Activated CD4-positive, alpha-beta T cell treated with anti-CD3 and anti-CD28 coated beads for 1 hour (primary cell): ENCODE results near the gene ACSS1.

Experiments
- DNase-seq: peaks from one replicate; pipeline ENCODE4 v3.0.0-alpha.2; 2020

ACSS1 gene

DNA sequence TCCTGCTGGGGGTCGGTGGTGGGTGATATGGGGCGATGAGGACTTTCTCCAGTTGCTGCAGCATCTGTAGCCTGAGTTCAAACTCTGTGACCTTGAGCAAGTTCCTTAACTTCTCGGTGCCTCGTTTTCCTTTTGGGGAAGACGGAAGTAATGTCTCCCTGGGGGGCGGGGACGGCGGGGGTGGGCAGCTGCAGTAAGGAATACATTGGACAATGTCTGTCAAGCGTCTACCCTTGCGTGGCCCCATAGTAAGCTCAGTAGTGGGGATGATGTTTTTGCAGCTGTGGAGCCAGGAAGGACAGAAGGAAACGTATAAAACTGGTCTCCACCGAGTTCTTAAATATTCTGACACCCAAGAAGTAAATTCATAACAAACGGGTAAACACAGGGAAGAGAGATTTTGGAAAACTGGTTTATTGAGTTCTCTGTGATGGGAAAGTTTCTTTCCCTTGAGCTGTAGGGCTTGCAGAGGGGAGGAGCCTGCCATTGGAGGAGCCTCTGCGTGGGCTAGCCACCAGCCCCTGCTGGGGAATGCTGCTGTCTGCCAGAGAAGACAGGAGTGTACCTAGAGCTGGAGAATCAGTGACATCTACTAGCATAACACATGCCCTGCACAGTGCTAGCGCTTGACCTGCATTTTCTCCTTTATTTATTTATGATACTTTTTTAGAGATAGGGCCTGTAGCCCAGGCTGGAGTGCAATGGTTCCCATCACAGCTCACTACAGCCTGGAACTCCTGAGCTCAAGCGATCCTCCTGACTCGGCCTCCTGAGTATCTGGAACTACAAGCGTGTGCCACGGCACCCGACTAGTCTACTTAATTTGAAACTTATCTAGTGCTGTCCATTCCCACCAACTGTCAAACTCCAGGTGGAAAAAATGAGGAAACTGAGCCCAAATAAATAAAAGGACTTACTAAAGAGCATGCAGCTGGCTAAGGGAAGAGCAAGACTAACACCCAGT, 1.2 kb upstream of the ACSS1 start:
- DNase-seq = no peak

DNA sequence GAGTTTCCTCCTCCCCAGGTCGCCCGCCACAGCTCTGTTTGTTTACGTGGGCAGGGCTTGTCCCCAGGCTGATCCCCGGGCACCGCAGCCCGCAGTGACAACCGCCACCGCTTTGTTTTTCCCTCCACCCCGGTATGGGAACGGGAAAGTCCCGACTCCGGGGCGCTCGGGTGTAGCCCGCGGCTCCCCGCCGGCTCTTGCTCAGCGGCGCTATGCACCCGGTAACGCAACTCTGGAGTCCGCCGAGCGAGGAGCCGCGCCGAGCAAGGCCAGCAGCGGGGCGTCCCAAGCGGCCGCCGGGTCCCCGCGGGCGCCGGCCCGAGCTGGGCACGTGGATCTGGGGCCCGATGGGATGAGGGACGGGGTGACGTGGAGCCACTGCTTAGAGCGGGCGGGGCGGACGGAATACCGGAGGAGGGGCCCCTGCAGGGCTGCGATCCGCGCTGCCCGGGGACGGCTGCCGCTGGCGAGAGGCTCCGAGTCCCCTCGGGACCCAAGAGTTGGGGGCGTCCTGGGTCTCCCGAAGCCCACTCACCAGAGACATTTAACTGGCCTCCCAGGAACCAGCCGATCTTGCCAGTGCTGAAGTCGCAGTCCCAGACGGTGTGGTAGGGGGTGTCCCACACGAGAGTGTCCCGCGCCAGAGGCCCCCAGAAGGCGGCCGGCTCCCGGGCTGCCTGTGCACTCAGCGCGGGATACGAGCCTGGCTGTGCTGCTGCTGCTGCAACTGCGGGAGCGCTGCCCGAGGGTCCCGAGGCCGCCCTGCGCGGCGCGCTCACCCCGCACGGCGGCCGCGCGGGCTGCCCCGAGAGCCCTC, 497 bp downstream of the ACSS1 start:
- DNase-seq = peak; percentile 64

DNA sequence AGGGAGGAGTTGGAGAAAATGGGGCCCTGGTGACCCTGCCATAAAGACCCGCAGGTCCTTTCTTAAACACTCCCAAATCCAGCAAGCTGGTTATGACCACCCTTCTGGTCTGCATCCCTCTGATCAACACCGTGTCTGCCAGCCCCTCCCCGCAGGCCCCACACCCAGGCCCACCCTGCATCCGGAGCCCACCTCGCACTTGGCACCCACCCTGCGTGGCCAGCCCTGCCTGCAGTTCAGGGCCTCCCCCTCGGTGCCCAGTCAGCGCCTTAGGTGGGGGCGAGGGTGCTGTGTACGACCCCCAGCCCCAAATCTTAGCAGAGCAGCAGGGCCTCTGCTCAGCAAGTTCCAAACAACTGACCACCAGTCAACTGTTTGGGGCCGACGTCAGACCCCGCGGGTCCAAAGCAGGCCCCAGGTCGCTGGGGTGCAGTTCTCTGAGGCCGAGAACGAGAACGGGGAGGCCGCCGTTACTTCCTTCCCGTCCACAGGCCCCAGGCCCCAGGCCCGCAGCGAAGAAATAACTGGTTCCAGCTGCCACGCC, 1.2 kb downstream of the ACSS1 start:
- no peak for DNase-seq

DNA sequence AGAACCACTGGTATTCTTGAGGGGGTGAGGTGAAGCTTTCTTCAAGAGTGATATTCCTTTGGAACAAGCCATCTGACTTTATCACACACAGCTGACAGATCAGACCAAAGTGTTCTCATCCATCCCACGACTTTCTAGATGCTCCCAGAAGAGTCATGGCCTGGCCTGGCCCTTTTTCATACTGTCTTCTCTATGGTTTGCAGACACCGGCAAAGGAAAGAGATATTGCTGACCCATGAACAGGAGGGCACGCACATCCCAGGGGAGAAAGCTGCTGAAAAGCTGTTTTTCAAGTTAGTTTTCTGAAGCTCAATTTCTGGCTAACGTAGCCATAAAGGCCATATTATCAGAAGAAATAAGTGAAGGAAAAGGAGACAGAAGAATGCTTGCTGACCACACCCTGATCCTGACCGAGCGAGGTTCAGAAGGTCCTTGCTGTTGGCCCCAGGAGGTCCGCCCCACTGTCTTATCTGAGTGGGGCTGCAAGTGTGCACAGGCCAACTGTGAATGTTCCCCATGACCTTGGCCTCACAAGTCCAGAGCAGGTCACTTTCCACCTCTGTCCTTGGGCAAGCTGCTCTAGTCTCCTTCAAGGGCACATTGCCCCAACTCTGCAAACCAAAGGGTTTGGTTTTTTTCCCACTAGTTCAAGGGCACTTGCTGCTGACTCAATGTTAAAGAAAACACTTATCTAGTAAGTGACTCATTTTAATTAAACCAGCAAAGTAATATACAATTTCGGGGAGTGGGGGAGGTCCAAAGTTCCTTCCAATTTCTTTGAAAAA, 2.0 kb downstream of the ACSS1 start:
- DNase-seq = no peak

DNA sequence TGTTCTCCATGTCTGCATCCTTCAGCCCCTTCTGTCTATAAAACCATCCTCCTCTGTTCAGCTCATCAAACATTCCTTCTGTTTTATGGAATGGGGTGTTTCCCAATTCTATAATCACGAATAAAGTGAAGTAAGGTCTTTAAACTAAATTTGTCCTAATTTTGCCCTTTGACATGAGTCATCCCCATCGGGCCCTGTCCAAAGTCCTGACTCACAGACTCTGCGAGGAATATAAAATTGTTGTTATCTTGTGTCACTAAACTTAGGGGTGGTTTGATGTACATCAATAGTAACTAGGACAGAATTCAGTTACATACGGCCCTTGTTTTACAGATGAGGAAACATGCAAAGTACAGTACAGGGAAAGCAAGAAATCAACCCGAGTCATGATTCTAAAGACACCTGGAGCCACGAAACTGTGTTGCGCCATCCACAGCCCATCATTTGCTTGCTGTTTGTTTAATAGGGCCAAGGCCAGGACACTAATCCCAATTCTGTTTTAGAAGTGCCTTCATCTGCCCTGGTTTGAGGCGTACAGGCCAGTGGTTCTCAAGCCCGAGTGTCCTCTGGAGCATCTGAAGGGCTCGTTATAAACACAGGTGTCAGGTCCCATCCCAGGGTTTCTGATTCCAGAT, 2.8 kb downstream of the ACSS1 start:
- no peak for DNase-seq

GRCh38 chr20:25054096-25054820, 3.7 kb downstream of the ACSS1 start:
- DNase-seq = no peak

DNA sequence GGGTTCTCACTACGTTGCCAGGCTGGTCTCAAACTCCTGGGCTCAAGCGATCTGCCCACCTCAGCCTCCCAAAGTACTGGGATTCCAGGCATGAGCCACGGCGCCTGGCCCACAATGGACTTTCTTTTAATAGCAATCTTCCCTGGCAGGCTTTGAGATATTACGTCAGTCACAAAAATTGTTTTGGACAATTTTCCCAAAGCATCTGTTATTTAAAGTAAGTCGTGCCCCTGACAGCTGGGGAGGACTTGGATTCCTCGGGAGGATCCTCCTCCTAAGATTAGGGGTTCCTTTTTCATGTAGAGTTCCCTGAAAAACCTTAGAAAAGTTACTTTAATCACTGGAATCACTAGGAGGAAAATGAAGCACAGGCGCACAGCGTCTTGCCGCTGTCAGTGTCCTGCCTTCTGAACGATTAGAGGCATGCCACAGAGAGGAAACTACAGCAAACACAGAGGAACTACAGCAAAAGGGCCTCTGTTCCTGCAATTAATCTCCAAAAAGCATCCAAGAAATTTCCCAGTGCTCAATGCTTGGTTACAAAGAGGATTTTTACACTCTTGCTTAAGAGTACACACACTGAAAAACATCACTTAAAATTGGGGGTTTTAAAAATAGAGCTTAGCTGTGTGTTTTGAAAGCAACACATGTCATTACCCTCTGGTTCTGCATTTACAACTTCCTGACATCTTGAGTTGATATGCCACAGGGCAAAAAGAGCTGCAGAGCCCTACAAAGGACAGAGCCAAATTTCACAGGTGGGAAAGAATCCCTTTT, 4.5 kb downstream of the ACSS1 start:
- no peak for DNase-seq

GRCh38 chr20:25052255-25053194, 5.4 kb downstream of the ACSS1 start:
- no peak for DNase-seq

GRCh38 chr20:25051386-25052155, 6.4 kb downstream of the ACSS1 start:
- DNase-seq = no peak

GRCh38 chr20:25050501-25051350, 7.2 kb downstream of the ACSS1 start:
- DNase-seq = no peak

GRCh38 chr20:25050082-25050481, 7.9 kb downstream of the ACSS1 start:
- DNase-seq = no peak

- DNase-seq = no peak
Observed at GRCh38 chr20:25049261-25050060, 8.5 kb downstream of the ACSS1 start.

GRCh38 chr20:25048519-25048952, 9.4 kb downstream of the ACSS1 start:
- DNase-seq = no peak

DNA sequence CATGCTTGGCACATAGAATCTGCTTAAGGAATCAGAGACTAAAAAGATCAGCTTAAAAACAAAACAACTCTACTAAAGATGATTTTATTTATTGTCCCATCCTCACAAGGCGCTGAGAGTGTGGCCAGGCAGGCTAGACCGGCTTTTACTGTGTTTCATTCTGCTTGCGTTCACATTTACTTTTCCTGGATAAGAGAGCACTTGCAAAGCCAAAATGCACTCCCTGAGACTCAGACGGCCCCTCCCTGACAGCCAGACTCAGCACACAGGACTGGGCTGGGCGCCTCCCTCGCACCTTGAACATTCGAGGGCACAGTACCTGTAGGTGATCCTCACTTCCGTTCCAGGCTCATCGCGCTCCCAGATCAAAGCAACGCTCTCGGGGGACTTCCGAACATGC, 10.2 kb downstream of the ACSS1 start:
- no peak for DNase-seq

DNA sequence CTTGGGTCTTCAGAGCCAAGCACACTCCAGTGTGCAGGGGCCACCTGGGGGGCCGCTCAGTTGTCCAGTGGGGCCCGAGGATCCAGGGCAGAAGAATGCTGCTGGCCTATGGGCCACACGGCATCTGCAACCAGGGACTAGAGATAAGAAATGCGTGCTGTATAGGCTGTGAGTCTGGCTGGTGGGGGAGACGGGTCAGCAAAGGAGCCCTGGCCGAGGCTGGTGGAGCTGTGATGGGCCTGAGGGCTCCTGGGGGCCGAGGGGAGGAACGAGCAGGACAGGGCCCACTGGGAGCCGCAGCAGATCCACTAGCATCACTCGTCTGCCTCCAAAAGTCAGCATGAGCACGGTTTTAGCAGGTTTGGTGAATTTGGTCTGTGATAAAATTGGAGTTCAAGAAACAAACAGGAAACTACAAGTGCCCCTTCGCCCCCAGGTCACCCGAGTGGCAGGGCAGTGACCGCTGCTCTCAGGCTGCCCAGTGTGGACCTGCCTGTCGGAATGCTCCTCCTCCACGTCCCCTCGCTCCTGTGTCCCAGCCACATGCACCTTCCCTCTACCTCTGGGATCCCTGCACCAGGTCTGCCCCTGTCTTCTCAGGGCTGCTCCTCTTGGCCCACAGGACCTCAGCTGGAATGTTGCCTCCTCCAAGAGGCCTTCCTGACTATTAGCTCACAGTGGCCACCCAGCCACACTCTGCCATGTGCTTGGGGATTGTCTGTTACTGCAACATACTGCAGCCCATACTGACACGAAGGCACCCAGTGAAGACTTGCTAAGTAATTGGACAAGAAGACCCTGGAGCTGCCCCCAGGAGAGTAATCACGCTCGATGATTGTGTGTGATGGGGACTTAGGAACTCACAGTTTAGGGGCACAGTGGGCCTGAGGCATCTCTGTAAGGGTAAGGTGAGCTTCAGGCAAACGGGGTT, 10.9 kb downstream of the ACSS1 start:
- no peak for DNase-seq

DNA sequence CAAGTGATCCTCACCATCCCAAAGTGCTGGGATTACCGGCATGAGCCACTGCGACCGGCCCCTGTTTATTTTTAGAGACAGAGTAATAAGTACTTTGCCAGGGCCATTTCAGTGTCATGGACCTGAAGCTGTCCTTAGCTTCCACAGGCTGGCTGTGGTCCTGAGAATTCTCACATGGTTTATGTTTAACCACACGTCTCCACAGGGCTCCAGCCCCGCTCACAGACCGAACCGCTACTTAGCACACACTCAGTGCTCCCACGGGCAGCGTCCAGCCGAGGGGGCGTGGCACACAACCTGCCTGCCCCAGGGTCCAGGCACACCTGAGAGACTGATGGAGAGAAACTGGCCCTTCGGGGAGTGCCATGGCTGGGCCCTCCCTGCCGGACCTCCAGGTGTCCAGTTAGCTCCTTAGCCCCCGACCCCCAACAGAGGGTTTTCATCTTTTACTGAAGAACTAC, 11.7 kb downstream of the ACSS1 start:
- no peak for DNase-seq
